HG02852 (cell line): ENCODE data around the gene GRK5.

Source experiments
- ATAC-seq: cut with Tn5 transposase; IDR thresholded peaks from one replicate; pipeline ENCODE4 v1.9.1; 2021; ENCODE audit warnings: mild to moderate bottlenecking, moderate library complexity; ENCODE audit not compliant: unreplicated experiment

Gene GRK5

DNA sequence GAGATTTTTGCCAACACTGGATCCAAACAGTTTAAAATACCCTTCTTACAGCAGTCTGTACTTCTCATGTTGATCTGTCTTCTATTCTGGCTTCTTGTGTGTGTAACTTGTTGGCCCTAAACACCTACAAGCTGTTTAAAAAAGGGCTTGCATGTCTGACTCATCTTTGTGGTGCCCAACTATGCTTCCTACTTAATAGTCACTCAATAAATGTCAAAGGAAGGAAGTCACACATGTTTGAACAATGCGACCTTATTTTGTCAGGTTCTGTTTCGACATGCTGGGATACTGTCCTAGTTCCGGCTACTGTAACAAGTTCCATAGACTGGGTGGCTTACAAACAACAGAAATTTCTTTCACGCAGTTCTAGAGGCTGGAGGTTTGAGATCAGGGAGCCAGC is 9.4 kb upstream of the GRK5 start:
- ATAC-seq = no peak

DNA sequence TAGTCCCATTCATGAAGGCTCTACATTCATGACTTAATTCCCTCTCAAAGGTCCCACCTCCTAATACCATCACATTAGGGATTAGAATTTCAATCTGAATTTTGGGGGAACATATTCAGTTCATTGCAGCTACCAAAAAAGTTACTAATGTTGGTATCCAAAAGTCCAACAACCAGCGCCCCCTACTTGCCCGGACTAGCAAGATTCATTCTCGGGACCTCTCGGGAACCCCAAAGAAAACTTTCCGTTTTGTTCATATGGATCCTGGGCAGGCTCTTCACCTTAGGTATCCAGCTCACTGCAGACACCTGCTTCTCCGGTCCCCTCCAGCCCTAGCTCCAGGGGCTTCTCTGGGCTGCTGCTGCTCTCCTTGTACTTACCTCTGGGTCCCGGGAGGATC is 8.9 kb upstream of the GRK5 start:
- no peak for ATAC-seq

DNA sequence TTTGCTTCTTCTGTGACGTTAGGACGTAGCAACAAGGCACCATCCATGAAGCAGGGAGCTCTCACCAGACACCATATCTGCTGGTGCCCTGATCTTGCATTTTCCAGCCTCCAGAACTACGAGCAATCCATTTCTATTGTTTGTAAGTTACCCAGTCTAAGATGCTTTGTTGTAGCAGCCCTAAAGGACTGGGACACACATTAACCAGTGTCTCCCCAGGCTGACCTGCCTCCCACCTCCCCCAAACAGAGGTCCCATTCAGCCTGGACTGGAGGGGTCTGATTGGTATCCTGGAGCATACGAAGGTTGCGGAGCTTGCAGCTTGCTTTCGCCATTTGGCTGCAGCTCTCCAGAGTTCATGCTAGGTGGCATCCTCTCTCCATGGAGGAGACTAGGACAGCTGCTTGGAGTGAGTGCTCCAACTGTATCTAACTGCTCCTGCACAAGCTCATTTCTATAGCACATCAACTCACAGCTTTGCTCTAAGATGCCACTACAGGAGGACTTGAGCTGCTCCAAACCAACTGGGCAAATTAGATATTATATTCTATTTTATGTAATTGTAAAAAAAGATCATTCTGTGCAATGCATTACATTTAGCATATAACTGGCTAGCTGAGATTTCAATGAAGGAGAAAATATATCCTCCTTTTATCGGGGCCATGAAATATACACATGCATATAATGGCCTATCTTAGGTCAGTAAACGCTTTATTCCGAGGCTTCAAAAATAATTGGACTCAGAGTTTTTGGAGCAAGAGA is 8.0 kb upstream of the GRK5 start:
- ATAC-seq = peak; percentile 65

DNA sequence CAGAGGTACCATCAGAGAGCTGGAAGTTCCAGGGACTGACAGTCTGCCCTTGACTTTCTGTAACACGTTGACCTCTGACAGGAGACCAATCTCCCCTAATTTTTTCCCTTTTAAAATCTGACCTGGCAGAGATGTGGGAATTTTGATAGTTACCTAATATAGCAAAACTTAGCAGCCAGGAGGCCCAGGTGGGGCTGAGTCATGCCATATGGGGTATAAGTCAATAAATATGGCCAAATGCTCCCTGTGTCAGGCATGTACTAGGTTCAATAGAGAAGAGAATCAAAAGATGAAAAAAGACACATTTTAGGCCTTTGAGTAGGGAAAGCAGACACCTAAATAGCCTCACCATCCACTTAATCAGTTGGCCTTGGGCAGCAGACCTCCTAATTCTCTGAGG is 6.1 kb upstream of the GRK5 start:
- no peak for ATAC-seq

DNA sequence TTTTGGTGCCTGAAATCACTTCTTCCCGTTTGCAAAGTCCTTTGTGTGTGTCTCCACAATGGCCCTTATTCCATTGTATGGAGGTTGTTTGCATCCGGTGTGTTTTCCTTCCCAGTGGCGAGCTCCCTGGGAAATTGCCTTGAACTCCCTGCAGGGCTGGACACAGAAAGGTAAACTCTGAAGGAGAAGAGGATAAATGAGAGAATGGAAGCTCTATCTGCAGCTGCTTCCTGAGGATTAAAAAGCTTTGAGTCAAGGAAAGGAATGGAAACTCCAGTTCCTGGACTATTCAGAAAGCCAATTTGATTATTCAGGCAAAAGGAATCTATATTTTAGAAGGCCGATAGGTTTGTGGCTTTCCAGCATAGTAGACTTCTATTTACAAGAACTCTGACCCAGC is 4.4 kb upstream of the GRK5 start:
- no peak for ATAC-seq

DNA sequence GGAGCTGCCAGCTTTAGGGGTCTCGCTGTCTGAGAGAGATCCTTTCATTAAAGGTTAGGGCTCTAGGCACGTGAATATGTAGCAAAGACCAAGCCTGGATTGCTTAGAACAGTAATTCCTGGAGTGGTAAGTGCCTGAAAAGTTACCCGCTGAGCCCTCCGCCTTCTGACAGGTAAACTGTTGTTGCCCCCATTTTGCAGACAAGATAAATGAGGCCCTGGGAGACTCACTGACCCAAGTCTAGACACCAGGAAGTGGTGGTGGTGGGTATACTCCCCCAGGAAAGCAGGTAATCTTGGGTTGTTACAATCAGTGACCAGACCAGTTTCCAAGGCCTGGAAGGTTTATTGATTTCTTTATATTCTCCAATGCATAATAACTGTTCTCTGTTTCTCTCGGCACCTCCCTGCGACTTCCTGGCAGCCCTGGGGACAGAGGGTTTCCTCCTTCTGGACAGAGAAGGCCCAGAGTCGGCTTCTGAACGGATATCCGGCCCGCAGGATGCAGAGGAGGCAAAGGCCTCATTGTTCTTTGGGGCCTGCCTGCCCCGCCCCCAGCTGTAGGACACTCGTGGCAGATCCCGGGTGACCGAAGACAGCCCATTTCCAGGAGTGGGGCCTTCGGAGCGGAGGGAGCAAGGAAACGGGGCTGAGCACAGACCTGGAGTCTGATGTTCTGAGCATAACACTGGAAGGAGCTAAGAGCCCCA is 1.3 kb upstream of the GRK5 start:
- ATAC-seq = peak; percentile 23

DNA sequence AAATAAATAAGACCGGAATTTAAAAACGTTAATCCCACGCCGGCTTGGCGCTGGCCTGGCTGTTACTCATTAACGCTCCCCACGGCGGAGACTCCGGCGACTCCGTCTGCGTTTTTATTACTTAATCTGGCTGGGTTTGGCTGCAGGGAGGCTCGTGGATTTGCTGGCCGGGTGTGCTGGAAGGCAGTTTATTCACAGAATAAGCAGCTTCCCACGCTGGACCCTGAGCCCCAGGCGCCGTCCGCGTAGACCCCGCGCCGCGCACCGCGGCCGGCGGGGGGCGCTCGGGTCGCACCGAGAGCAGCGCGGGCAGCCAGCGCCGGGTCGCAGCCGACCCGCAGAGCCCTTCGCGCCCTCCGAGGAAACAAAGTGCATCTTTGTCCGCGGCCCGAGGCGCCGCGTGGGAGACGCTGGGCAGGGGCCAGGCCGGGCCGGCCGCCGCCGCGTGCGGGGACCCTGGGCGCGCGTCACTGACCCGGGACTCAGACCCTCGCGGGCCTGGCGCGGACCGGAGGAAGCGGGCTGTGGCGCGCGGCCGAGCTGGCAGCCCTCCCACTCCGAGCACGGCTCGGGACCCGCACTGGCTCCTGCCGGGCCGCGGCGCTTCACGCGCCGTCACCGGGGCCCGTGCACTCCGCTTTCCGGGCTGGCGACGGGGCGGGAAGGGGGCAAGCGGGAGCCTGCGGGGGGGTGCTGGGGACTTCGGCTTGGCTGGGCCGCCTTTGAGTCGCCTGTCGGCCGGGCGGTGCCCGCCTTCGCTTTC is 587 bp upstream of the GRK5 start:
- peak; percentile 61 for ATAC-seq

DNA sequence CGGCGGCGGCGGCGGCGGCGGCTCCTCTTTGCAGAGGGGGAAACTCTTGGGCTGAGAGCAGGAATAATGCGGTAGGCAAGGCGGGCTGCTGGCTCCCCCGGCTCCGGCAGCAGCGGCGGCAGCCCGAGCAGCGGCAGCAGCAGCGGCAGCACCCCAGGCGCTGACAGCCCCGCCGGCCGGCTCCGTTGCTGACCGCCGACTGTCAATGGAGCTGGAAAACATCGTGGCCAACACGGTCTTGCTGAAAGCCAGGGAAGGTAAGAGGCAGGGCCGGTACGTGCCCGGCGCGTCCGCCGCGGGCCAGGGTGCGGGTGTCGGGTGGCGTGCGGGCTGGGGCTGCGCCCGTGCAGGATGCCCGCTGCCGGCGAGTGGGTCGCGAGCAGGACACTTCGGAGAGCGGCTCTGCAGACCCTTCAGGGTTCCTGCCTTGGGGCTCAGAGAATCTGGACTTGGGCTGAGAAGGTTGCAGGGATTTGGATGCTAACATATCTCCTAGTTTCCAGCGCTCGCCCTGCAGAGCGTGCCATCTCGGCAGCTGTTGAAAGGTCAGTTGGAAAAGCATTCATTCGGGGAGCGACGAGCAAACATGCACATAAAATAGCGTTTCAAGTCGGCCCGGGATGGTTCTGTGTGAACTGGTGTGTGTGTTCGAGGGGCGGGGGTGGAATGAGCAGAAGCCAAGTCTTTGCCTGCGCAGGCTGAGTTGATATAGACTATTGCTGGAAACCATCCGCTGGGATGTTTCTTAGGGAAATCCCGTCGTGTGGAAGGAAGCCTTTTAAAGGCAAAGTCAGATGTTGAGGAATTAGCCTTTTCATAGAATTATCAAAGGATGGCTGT is 562 bp downstream of the GRK5 start:
- peak; percentile 3 for ATAC-seq

DNA sequence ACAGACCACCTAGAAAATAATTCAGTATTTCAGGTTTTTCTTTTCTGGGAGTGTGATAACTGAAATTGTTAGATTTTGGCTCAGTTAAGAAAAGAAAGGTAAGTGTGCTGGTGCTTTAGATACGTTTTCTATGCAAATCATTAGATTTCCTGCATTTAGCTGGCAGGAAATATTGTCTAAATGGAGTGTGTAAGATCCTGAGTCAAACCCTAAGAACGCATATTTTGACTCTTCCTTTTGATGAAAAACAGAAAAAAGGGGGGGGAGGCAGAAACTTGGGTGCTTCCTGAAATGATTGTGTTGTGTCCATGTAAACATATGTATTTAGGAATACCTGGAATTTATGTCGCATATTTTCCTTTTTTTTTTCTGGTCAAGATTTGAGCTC is 1.2 kb downstream of the GRK5 start:
- no peak for ATAC-seq

DNA sequence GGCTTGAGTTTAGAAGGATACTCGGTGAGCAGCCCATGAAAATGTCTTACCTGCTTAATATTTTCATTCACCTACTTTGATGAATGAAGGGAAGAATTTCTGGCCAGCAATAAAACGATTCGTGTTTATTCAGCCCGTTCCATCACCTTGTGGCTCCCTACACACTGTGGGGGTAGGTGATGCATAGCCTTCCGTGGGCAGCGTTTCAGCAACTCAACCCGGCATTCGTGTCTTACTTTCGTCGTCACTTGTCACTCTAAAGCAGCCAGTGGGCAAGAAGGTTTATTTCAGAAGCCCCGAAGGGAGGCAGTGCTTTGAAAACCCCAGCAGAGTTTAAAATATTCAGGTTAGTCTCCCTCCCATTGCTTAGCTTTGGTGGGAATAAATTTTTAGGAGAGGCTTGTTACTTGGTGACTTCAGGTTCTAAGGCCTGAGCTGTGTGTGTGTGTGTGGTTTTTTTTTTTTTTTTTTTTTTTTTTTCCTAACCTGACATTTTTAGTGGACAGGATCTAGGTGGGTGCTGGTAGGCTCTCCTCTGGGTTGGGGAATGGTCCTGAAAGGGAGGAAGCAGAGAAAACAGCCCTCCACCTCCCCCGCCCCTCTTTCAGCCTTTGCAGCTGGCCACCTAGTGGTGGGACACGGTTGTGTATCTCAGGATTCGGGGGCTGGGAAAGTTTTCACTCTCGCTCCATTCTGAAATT is 1.8 kb downstream of the GRK5 start:
- no peak for ATAC-seq

DNA sequence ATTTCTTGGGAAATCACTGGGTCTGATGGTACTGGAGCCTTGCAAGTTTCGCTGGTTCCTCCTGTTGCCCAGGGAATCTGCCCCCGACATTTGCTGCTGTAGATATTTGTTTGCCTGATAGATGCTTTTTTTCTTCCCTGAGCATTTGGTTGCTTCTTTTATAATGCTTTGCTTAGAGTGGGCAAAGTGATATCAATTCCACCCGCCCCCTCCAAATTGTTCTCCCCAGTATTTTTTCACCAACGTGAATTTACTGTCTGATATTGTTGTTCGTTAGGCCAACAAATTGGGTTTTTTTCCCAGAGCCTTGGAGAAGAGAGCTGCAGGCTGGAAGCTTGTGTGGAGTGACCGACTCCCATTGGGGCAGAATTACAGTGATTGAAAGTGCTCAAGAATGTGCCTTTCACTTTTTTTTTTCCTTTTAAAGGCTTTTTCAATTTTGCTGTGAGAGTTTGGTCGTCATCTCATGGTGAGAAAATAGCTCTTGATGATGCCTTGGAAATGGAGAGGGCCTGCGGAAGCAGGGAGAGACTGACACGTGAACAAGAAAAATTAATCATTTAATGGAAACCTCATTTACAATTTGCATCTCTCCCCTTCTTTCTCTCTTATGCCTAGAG is 2.5 kb downstream of the GRK5 start:
- no peak for ATAC-seq

DNA sequence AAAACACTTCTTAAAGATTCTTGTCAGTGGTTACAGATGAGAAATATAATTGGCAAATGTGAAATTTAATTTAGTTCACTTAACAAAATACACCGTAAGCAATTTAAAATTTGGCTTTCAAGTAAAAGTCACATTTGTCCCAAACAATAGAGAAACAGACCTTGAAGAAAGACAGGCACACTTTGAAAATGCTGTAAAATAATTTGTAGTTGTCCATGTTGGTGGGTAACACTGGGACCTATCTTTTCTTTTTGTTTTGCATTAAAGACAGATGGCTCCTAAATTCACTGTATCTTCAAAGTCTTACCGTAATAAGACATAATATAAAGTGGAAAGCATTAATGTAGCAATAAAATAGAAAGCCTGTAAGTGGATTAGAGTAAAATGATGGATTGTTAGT is 3.3 kb downstream of the GRK5 start:
- ATAC-seq = no peak

DNA sequence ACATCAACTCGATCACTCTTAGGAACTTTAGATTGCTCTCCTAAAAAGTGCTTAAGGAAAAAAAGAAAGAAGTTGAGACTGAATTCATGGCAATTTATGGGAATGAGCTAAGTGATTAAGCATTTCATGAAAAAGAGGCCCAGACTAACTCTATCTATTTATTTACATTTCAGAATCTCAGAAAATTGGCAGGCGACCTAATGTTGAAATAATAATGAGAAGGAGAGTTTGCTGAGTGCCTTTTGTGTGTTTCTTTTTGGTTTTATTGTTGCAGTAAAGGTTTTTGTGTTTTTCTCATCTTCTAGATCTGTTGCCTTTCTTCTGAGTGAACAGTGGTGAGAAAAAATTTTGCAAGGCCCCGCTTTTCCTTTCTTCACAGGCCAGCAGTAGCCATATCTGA is 3.8 kb downstream of the GRK5 start:
- no peak for ATAC-seq

DNA sequence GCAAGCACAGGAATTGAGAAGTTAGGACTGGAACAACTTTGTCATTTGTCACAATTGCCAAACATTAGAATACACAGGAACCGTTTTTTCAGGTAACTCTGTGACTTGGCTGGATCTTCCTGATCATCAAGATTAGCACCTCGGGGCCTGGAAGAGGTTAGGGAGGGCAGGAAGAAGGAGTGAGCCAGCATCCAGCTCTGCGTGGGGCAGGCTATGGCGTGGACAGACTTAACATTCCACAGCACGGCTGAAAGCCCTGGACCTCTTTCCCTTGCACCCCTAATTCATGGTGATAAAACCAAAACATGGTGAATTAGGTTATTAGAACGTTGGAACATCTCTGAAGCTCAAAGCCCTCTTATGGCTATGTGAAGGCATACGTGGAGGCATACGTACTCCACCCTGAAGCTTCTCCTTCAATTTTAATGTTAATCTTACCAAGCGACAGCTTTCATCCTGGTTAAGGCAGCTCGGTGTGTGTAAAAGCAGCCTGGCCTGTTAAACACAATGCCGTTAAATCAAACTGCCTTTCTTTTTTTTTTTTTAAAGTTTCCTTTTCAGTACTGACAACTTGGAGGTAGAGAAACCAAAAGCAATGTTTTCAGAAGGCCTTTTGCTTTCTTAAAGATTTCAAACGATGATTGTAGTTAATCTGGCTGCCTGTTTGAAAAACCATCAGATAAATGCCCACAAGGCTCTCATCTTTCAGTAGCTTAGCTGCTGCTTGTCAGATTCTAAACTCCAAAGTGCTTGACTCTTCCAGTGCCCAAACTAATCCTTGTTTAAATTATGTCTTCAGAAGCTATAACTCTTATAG is 4.5 kb downstream of the GRK5 start:
- no peak for ATAC-seq

DNA sequence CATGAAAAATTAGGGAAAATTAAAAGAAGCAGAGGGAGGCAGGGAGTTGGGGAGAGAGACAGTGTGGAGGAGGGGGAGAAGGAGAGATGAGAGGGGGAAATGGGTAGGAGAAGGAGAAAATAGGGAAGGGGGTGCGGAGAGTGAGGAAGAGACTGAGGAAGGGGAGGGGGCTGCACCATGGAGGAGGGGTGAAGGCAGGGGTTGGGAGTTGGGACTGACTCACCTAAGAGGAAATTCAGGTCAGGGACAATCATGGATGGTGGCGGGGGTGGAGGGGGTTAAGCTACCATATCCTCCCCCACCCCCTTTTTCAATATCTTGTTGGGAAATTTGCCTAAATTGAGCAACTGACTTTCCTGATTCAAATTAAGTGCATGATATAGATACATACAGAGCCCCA is 8.0 kb downstream of the GRK5 start:
- no peak for ATAC-seq

DNA sequence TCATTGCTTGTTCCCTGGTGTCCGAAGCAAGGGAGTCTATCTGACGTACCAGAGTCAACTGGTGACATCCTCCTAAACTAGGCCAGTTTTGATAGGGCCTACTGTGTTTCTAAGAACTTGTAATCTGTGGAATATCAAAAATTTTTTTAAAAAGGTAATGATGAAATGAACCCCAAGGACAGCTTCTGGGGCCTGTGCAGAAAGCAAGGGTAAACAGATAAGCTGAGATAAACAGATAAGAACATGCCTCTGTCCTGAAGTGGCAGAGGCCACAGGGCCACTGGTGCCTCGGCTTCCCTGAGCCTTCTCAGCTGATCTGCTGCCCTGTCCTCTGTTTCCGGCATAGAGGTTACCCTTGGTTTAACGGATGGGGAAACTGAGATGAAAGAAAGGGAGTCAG is 8.8 kb downstream of the GRK5 start:
- no peak for ATAC-seq

DNA sequence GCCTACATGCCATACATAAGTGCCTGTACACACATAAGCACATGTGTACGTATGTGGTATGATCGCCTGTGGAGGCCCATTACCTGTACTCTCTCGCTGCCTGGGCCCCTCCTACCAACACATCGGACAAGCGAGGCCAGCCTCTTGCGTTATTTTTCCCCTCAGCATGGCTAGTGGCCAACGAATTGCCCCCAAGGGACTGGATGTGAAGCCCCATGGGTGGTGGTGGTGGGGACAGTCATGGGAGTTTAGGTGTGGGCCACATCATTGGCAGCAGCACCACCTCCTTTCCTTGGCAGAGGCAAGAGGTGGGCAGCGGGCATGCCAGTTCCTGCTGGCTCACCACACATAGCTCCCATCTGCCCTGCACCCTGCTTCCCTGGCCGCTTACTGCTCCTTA is 10.0 kb downstream of the GRK5 start:
- ATAC-seq = no peak

DNA sequence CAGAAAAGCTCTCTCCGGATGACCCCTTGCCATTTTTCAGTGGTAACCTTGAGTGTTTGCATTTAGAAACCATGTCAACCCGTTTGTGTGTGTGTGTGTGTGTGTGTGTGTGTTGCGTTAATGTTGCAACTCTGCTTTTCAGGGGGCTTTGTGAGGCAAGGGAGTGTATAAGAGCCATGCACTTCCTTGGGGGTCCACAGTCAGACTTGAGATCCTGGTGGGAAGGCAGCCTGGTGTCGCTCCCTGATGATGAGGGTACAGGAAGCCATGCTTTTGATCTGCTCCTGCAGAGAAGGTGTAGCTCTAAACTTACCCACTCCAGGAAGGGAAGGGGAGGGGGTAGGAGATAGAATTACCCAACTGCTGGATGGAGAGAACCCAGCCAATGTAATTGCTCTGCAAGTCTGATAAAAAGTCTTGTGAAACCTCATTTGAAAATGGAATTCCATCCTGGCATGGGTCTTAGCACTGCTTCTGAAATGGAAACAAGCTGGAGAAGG is 10.7 kb downstream of the GRK5 start:
- no peak for ATAC-seq

DNA sequence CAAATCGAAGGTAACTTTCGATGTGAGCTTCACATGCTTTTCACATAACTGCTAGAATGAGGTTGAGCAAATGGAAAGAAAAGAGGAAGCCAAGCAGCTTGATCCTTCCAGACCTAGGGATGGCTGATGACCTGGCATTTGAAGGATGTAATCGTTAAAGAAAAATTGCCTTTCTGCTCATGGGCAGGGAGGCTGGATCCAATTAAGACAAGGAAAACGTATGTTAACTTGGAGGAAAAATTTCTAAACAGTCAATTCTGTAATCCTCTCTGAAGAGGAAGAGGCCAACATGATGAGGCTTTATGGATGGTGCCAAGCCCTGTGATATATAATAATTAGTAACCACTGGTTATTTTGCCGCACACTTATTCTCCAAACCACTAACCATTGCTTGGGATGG is 12.5 kb downstream of the GRK5 start:
- no peak for ATAC-seq
